HG03432 (cell line): ENCODE data around the gene LRRC51.
A peak's percentile ranks its signal among the peaks of the same experiment; 100 is the strongest.

Source experiments
- ATAC-seq: cut with Tn5 transposase; IDR thresholded peaks from one replicate; pipeline ENCODE4 v1.9.1; 2021; ENCODE audit warnings: mild to moderate bottlenecking, moderate library complexity; ENCODE audit not compliant: unreplicated experiment

Gene LRRC51, protein sequence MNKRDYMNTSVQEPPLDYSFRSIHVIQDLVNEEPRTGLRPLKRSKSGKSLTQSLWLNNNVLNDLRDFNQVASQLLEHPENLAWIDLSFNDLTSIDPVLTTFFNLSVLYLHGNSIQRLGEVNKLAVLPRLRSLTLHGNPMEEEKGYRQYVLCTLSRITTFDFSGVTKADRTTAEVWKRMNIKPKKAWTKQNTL

DNA sequence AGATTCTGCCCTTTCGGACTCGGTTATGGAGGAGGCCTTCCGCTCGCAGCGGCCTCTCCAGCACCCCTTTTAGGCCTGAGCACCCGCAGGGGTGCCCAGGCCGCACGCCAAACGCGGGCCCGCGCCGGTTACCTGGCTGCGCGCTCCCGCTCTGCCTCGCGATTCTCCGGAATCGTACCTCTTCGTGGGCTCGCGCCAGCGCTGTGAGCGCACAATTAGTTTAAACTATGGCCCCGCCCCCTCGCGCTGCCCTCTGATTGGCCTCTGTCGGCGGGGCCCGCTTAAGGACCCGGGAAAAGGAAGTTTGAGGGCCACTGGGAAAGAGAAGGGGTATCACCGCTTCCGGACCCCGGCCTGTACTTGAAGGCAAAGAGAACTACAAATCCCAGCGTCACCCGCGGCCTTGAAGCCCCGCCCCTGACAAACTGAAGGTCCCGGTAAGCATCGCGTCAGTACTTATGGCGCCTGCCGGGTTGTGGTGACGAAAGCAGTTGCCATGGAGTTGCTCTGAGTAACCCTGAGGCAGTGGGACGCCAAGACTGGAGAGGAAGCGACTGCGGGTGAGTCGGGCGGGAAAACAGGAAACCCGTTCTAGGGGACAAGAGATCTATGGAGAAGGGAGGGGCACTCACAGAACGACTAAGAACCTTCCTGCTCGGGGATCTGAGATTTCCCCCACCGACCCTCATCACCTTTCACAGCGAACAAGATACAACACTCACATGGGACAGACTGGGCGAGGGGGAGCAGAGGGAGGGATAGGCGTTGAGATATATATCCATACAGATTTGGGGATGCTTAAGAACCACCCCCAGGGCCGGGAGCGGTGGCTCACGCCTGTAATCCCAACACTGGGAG lies at the start of gene LRRC51, which contains the start of gene NUMA1:
TSS of gene LRRC51 (plus strand) at position 525 of the 858 bp plus-strand sequence. CDS start 8,234 bp downstream, outside the sequence.
TSS of gene NUMA1 (minus strand) at position 217 of the 858 bp plus-strand sequence. CDS start 44,599 bp downstream, outside the sequence.
- peak; percentile 92 for ATAC-seq

- no peak for ATAC-seq
Measured at GRCh38 chr11:72036687-72037086, 44.0 kb upstream of the LRRC51 start.

- ATAC-seq: no peak
Measured at GRCh38 chr11:72037554-72038311, 42.9 kb upstream of the LRRC51 start.

- no peak for ATAC-seq
Measured at GRCh38 chr11:72038491-72038890, 42.2 kb upstream of the LRRC51 start.

- ATAC-seq: no peak
Measured at GRCh38 chr11:72039031-72039855, 41.4 kb upstream of the LRRC51 start.

DNA sequence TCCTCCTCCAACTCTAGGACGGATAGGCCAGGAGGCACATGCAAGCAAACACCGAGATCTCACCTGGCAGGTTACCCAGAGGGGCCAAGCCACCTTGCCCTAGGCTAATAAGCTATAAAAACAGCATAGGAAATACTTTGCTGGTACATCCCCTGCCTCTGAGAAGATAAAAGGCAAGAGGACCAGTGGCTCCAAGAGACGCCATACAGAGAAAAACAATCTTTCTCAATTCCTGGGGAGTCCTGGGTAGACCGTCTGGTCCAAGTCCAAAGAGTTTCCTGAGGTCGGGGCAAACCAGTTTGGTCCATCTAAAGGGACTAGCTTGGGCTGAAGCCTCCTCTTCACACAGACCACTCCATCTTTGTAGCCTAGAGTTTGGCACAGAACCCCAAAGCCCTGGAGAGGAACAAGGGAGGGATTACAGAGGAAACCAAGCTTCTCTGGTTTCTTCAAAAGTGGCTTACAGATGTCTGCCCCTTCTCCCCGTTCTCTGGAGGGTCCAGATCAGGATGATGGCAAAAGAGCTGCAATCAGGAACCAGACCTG lies 40.7 kb upstream of the LRRC51 start:
- ATAC-seq: no peak

DNA sequence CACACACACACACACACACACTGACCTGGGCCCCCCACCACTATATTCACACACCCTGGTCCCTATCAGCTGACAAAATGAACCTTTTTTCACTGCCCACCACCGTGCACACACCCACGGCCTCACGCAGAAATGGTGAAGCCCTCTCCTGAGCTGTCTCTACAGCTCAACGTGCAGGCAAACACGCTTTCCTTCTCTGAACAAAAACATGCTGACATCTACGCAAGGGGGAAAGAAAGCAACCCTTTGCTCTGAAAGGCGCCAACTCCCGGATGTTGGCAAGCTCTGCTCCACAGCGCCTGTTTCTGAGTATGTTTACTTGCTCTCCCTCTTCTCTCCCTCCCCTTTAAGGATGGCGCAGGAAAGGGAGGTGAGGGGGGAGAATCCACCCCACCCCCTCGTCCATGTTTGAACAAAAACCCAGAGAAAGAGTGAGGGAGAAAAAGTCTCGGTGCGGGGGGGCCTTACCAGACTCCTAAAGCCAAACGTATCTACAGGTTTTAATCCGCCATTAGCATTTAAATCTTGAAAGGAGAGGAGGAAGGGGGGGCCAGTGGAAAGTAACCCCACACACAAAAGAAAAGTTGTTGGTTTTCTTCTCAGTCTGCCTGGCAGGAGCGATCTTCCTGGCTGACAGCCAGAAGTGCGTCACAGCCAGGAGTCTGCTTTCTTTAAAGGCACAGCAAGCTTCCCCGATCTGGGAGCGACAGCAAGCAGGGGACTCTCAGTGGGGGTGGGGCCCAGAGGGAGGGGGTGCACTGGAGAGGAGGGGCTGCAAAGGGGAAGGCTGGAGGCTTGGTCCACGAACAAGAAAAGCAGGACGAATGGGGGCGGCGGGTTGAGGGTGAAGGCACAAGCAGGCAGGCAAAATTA lies 39.9 kb upstream of the LRRC51 start:
- ATAC-seq: no peak

- ATAC-seq: no peak
Measured at GRCh38 chr11:72041364-72042063, 39.1 kb upstream of the LRRC51 start.

- no peak for ATAC-seq
Measured at GRCh38 chr11:72042064-72042745, 38.4 kb upstream of the LRRC51 start.

GRCh38 chr11:72045849-72046248 lies 34.8 kb upstream of the LRRC51 start:
- ATAC-seq: no peak

- no peak for ATAC-seq
Measured at GRCh38 chr11:72048766-72049460, 31.7 kb upstream of the LRRC51 start.

DNA sequence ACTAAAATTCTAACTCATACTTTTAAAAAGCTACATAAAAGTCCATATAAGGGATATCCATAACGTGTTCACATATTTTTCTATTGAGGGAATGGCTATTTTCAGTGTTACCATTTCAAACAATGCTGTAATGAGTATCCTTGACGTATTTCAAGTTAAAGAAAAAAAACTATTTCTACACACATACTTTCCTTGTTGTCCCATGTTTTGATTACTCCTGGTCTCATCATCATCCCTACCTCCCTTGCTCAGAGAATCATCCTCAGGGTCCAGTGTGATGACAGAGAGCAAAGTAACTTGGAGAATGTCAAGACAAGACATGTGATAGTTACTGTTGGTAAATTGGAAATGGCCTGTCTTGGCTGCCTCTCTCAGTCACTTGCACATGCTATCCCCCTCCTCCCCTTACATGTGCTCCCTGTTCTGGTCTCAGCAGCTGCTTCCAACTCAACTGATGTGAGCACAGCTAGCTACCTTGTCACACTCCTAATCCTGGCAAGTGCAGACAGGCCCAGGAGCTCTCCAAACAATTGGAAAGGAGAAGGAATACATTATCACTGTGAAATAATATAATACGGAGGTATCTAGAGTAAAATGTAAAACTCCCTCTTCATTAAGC lies 22.1 kb upstream of the LRRC51 start:
- ATAC-seq: no peak

- ATAC-seq: no peak
Measured at GRCh38 chr11:72061739-72062396, 18.8 kb upstream of the LRRC51 start.

DNA sequence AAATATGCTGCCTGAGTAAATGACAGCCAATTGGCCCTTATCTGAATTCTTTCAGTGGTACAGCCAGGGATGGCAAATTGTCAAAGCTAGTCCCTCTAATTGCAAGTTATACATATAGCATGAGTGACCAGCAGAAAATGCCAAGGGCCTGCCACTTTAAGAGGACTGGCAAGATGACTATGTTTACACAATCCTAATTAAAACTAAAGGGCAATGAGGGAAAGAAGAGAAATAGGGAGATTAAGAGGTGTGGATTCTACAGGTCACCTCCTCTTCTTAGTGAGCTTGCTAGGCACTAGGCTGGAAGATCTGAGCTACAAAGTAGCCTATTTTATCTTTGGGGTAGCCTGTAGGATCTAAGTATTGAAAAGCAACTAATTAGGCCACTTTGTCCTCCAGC lies 13.8 kb upstream of the LRRC51 start:
- ATAC-seq: no peak

DNA sequence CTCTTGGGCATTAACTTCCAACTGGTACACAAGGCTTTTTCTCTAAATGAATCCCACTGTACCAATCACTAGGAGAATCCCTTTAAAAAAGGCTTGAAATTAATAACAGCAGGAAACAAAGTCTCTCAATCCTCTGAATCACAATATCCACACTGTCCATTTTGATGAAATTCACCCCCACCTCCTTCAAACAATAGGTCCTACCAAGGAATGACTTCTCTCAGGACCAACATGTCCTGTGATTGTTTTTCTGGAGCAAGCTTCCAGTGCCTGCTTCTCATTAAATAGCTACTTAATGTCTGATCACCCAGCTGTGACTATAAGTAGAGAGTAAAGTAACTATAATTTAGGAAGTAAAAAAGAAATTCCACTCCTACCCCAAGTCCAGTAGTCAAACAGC lies 13.4 kb upstream of the LRRC51 start:
- ATAC-seq: no peak

- ATAC-seq: no peak
Measured at GRCh38 chr11:72067676-72068075, 13.0 kb upstream of the LRRC51 start.

- ATAC-seq: no peak
Measured at GRCh38 chr11:72069200-72069599, 11.4 kb upstream of the LRRC51 start.
